GM19324 (cell line): ENCODE data around the gene EHMT1.

ENCODE experiments used
- ATAC-seq: cut with Tn5 transposase; IDR thresholded peaks from one replicate; pipeline ENCODE4 v1.9.1; 2021; ENCODE audit warnings: mild to moderate bottlenecking, moderate library complexity; ENCODE audit not compliant: unreplicated experiment, low FRiP score

EHMT1 gene

DNA sequence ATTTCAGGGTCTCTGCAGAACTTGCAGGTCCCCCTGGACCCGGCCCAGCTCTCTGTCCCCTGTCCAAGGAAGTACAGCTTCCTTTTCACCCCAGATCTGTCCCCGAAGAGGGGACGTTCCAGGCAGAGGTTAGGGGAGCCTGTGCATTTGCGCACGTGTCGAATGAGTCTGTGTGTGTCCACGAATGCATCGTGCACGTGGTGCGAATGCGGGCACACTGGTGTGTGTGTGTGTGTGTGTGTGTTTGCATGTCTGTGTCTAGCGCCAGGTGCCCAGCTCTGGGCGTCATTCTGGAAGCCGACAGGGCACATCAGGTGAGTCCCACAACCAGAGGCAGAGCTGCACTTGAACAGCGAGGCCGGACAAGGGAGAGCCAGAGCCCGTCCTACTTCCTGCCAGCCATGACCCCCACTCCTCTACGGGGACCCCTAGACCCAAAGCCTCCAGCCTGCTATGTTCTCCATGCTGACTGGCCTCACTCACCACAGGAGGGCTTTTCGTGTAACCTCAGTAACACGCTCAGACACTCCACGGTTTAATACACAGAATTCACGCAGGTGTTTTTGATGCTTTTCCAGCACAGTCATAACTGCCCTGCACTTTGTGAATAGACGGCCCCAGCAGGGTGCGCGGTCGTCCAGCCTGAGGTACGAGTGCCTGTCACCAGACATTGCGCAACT, 217.5 kb downstream of the EHMT1 start:
- no peak for ATAC-seq

DNA sequence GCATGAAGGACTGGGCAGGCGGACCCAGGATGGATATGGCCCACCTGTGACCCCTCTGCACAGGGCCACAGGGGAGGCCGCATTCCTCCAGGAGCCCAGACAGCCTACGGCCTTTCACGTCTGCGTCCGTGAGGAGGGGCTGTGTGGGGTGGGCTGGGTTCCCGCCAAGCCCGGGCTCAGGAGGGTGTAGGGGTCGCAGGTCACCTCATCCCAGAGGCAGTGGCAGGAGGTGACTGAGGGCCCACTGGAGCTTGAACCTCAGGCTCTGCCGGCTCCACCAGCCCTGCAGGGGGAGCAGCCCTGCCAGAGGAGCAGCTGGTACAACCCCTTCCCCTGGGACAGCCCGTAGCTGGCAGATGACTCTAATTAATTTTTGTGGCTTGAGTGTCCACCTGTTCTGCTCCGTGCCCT, 218.0 kb downstream of the EHMT1 start:
- ATAC-seq = no peak

- no peak for ATAC-seq
These were observed 218.8 kb downstream of the EHMT1 start for GRCh38 chr9:137837345-137838278.

DNA sequence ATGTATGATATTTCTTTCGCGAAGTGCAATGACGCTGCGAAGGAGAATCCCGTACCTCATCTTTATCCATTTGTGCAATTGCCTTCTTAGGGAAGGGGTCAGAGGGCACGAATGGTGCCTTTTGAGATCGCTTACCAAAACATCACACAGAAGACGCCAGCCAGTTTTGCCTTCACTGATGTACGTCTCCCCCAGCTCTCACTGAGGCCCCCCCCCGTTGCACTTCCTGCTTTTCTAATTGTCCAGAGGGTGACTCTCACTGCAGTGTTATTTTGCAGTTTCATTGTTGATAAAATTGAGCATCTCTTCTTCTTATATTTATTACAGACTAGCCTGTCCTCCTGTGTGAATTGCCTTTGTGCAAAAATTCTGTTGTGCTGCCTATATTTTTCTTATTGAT, 219.8 kb downstream of the EHMT1 start:
- ATAC-seq = no peak

- ATAC-seq = no peak
These were observed 224.6 kb downstream of the EHMT1 start for GRCh38 chr9:137843355-137843754.

DNA sequence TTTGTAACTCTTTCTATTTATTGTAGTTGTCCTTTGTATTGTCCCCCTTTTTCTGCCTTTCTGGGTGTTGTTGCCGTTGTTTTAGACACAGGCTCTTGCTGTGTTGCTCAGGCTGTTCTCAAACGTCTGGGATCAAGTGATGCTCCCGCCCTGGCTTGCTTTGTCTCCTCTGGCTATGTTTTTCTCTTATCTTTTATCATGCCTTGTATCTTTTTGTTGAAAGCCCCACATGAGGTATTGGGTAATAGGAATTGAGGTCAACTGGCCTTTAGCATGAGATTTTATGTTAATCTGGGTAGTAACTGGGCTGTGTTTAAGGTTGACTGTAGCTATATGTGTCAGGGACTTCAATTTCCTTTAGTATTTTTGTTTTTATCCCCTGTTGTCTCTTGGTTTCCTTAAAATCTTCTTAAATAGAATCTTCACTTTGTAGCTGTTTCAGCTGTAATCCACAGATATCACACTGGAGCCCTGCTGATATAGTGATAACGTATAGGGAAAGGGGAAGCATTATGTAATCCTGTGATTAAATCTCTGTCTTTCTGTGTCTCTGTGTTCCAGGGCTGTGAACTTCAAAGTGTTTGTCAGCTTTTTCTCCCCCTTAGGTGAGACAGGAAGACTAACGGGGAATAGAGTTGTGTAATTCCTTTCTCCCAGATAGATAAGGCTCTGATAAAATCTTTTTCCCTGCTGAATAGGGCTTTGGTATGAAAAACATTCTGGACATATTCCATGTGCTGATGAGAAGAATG, 232.9 kb downstream of the EHMT1 start:
- no peak for ATAC-seq

GRCh38 chr9:137853392-137853995, 234.7 kb downstream of the EHMT1 start:
- no peak for ATAC-seq

GRCh38 chr9:137860361-137860760, 241.6 kb downstream of the EHMT1 start:
- no peak for ATAC-seq

GRCh38 chr9:137865581-137866145, 246.9 kb downstream of the EHMT1 start:
- ATAC-seq = no peak

DNA sequence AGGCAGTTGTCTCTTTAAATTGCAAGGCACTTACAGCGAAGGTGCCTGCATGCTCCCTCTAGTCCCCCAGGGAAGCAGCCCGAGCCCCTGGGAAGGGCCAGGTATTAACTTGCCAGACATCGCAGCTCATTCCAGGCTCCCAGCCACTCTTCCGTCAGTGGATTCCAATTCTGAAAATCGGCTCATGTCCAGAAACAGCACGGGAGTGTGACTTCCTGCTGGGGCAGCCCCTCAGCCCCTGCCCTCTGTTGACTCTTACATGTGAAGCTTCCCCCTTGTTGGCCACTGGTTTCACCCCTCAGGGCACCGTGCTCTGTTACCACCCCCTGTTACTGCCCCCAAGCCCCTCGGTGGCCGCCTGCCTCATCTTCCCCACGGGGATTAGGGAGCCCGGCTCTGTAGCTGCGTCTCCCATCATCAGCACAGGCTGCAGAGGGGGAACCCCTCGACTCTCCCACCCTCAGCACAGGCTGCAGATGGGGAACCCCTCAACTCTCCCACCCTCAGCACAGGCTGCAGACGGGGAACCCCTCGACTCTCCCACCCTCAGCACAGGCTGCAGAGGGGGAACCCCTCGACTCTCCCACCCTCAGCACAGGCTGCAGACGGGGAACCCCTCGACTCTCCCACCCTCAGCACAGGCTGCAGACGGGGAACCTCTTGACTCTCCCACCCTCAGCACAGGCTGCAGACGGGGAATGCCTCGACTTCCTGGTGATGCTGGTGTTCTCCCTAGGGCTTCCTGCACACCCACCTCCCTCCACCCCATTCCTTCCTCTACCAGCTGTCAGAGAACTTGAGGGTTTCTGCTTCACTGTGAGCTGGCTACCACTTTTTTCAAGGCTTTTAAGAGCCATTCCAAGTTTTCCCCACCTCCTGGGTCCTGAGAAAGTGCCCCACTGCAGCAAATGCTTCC, 247.7 kb downstream of the EHMT1 start:
- no peak for ATAC-seq

- no peak for ATAC-seq
These were observed 251.6 kb downstream of the EHMT1 start for GRCh38 chr9:137870432-137870831.

- no peak for ATAC-seq
These were observed 253.5 kb downstream of the EHMT1 start for GRCh38 chr9:137872296-137872695.

- ATAC-seq = no peak
These were observed 254.6 kb downstream of the EHMT1 start for GRCh38 chr9:137873408-137873807.

DNA sequence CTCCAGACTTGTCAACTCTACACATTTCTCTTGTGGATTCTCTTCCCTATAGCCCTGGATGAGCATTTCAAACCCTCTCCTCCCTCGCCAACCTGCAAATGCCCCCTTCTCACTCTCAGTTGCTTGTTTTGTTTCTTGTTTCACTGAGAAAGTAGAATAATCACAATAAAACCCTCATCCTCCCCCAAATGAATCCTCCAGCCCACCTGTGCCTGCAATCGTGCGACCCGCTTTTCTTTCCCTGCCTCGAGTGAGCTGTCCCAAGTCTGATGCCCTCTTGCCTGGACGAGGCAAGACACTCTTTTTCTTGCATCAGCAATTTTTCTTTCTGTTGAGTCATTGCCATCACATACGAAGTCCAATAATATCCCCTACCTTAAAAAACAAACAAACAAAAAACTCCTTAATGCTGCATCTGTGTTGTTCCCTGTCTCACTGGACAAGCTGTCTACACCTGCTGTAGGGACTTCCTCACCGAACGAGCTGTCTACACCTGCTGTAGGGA, 255.1 kb downstream of the EHMT1 start:
- ATAC-seq = no peak

DNA sequence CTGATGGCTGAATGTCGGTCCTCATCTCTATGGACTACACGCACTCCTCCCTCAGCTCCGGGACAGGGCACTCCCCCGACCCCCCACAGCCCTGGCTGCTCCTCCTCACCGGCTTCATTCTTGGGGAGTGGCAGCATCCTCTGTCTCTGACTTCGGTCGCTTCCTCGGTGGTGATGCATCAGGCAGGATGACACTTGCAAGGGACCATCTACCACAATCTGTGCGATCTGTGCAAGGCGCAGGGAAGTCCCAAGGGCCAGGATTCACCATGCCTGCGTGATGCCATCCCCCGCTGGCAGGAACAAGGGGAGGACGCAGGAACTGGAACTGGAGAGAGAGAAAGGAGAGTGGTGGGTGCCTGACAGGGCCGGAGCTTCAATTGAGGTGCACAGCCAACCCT, 256.5 kb downstream of the EHMT1 start:
- ATAC-seq = no peak

GRCh38 chr9:137875846-137876245, 257.0 kb downstream of the EHMT1 start:
- ATAC-seq = no peak

DNA sequence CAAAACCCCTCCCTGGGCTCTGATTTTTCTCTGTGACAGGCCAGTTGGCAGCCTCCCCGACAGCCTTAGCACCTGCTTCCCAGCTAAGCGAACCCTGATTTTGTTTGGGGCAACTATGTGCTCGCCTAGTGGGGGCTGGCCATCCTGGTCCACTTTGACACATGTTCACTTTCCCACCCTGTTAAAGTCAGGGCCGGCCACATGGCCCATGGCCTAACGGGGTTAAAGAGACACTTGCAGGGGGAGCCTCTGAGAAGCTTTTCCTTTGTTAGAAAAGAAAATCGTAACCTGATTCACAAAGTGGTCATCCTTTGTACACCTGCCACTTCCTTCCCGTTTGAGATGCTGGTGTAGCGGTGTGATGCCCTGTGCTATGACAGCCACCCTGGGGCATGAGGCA, 257.5 kb downstream of the EHMT1 start:
- ATAC-seq = no peak

GRCh38 chr9:137876781-137877386, 258.1 kb downstream of the EHMT1 start:
- ATAC-seq = no peak
